Stimulated activated CD4-positive, alpha-beta T cell treated with anti-CD3 and anti-CD28 coated beads, Interleukin-4, amount 100 ng/mL, for 24 hours (primary cell): ENCODE results near the gene TMEM170B.

Experiments used
- DNase-seq: peaks from one replicate; pipeline ENCODE4 v3.0.0-alpha.2; 2020

Gene TMEM170B, protein sequence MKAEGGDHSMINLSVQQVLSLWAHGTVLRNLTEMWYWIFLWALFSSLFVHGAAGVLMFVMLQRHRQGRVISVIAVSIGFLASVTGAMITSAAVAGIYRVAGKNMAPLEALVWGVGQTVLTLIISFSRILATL

DNA sequence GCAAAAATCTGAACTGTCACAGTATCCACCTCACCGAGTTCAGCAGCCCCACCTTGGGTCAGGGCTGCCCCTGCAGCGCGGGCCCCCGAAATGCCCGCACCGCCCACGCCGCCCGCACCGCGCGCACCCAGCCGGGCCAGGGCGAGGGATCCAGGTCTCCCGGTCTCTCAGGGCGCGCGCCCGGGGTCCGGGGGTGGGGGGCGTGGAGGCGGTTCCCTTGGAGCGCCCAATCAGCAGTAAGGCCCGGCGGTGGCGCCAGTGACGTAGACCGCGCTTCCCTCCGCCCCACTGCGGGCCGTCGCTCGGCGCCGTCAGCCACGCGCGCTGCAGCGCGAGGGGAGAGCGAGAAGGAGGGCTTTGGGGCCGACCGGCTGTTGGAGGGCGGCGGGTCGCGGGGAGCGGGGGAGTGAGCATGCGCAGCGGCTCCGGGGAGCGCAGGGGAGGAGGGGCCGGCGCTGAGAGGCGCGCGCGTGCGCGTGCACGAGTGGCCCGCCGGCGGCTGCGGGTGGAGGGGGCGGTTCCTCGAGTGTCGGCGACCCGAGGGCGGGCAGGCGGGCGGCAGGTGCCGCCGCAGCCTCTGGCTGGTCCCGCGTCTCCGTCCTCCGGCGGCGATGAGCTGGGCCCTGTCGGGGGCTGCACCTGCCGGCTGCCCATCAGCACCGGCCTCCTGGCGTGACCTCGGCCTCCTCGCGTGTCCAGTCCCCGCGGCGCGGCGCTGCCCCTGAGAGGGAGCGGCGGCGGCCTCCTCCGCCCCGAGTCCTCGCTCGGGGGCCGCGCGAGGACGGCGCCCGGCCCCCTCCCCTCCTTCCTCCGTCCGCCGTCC, at the start of gene TMEM170B:
Gene TMEM170B, plus strand, starts transcription at position 521 of the 823 bp plus-strand sequence. CDS start 529 bp downstream, outside the sequence.
- peak; percentile 93 for DNase-seq

DNA sequence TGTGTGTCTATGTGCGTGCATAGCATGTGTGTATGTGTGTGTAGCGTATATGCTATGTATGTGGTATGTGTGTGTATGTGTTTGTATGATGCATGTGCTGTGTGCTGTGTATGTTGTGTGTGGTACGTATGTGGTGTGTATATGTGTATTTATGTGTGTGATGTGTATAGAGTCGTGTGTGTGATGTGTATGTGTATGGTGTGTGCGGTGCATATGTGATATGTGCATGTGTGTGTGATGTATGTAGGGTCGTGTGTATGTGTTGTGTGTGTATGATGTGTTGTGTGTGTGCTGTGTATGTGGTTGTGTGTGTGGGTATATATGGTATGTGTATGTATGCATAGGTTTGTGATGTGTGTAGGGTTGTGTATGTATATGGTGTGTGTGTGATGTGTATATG, 46.6 kb upstream of the TMEM170B start:
- no peak for DNase-seq

DNA sequence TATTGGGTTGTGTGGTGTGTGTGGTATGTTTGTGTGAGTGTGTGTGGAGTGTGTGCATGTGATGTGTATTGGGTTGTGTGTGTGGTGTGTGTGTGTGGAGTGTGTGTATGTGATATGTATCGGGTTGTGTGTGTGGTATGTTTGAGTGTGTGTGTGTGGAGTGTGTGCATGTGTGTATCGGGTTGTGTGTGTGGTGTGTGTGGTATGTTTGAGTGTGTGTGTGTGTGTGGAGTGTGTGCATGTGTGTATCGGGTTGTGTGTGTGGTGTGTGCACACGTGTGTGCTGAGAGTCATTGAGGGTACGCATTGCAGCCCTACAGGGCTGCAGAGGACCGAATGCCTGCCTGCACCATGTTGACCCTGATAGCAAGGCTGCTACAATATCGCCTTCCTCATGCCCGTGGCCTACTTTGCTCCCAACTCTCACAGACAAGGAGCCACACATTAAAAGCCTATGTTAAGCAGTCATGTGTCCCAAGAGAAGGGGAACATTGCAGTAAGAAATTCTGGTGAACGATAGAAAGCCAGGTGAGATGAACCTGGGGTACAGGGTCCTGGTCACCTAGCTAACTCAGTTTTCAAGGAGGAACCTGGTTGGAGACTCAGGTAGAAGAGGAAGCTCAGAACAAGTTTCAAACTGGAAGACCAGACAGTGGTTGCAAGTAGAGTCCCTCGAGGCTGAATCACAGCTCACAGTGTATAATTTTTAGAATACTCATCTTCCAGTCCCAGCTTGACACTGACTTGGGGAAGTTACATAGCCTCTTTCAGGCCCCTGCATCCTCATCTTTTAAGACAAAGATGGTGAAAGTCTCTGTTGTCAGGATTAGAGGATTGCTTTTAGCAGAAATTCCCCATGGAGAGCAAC, 45.7 kb upstream of the TMEM170B start:
- DNase-seq = no peak

DNA sequence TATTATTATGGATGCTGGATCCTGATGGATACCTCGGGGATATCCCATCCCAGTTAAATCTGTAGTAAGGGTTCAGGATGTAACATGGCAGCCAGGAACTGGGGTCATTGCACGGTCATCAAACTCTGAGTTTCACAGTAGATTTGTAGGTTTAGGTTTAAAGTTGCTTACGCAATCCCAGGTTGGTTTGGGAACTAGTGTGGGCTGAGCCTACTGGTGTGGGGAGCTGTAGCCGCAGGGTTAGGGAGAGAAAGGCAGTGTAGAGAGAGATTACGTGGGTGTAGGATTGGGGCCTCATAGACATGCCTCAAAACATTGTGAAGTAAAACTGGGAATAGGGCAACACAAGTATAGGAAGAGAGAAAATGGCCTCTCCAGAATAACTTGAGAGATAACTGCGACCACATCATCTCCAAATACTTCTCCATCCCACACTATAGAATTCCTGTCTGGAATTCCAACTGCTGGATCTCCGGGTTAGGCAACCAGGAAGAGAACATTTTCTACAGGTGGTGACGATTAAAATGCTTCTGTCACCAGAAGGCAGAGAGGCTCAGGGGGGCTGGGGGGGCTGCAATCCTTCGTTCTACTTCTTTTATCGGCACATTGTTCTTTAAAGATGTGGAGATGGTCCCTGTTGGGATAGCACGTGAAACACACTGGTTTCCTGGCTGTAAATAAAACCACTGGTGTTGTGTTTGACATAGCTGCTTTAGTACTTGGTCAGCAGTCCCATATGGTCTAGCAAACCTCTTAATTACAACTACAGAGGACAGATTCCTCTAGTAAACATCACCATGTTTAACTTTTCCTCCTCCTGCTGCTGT, 44.9 kb upstream of the TMEM170B start:
- DNase-seq = no peak

DNA sequence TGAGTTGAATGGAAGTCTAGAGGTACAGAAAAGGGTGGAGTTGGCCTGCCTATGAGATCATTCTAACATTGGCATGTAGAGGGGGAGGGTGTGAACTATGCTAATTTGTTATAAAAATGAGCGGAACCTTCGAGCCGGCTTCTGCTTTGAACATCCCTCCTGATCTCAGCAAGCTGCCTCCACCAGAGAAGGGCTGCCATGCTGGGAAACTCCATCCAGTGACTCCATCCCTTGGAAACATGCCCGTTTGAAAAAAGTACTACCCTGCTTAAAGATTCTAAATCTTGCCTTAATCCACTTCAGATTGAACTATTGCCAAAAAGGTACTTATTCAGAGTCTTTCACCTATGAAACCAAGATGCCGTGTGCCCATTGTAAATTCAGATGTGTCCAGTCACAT, 43.6 kb upstream of the TMEM170B start:
- no peak for DNase-seq

DNA sequence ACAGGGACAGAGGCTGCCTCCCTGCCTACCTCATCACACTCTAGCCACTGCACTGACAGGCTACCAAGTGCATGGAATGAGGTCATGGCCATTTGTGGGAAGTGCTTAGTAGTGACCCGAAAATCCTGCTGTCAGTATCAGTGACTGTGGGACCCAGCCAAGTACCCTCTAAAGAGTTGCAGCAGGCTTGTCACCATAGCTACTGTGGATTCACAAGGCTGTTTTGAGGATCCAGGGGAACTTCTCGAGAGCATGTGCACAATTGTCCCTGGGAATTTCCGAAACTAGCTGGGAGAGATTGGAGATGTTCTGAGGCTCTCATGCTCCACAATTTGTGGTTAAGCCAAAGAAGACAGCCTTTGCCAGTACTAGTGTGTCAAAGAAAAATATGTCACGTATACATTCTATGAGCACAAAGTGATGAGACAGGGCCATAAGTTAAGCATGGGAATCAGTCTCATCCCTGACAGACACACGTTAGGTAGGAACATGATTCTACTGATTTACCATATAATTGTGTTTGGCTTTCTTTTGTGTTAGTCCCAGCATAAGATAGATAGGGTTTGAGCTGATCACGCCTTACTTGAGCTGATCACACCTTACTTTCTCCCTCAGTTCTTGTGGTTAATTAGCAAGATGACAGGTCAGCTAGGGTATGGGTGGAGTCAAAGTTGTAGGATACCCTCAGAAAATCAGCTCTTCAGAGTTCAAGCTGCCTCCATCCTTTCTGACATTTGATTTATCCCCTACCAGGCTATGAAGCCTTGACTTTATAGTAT, 42.6 kb upstream of the TMEM170B start:
- no peak for DNase-seq

DNA sequence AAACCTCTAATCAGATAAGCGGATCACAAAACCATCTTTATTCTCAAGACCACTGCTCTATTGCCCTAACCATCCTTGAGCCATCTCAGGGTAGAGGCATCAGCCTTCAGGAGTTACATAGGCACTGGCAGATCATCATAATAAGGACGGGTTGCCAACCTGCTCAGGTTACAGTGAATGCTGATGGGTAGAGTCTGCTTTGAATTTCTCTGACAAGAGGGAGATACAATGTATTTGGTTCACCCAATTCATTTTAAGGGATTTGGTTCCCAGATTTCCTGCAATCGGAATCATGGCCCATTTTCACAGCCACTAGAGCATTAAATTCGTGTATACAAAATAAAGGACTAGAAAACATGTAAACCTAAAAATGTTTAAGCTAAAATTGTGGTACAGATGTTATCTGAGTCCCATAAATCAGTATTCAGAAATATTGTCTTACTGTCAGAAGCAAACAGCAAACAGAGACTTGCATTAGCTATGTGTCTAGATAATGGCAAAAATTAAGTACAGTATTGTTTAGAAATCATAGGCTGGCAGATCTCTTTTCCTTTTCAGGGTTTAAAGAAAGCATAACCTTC, 41.9 kb upstream of the TMEM170B start:
- no peak for DNase-seq

DNA sequence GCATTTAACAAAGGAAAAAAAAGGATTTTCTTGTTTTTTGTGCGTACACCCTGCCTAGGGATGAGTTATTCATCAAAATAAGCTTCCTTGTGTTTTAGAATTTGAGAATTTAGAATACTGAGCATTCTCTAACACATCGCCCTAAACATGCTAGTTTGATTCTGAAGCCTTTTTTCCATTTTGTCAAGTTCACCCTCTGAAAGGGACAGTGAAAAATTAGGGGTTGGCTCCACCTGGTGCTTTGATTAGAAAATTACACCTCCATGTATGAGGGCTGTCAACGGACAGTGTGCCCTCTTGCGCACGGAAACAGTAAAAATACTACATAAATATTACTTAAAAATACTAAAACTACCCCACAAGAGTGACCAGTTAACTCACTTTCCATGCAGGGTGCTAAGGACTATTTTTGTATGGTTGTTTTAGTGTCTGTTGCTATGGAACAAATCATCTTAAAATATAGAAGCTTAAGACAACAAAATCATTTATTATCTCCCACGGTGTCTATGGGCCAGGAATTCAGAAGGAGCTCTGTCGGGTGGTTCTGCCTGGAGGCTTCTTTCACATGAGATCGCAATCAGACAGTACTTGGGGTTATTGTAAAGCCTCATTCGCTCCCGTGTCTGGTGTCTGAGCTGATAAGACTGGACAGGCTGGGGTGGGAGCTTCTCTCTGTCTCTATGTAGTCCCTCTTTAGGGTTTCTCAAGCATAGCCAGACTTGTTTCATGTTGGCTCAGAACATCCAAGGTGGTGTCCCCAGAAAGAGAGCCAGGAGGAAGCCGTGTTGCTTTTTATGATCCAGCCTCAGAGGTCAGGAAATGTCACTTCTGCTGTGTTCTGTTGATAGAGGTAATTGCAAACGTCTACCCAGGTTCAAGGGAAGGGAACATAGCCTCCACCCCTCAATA, 41.1 kb upstream of the TMEM170B start:
- peak; percentile 81 for DNase-seq

DNA sequence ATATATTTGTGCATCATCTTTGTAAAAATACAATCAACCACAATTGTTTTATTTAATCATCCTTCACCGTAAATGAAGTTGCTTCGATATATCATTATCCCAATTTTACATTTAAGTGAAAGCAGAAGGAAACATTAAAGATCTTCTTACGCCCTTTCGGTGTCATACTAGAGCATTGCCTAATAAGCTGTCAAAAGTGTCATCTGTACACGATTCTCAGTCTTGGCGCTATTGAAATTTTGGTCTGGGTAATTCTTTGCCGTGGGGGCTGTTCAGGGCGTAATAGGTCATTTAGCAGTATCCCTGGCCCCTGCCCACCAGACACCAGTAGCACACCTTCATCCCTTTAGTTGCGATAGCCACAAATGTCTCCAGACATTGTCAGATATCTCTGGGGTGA, 40.4 kb upstream of the TMEM170B start:
- no peak for DNase-seq

DNA sequence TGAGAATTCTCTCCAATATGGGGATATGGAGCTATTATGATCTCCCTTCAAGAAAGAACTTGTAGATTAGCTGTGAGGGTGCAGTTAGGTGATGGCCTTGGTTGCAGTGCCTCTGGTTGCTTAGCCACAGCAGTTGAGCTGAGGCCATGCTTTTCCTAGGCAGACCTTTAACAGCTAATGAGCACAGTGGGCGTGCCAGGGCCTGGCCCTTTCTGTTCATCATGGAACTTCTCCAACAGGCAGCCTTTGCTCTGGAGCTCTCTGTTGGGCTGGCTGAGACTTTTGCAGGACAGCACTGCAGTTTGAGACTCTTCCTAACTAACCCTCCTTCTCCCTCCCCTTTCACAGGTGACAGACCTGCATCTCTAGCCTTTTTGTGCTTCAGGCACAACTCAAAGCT, 39.7 kb upstream of the TMEM170B start:
- no peak for DNase-seq

DNA sequence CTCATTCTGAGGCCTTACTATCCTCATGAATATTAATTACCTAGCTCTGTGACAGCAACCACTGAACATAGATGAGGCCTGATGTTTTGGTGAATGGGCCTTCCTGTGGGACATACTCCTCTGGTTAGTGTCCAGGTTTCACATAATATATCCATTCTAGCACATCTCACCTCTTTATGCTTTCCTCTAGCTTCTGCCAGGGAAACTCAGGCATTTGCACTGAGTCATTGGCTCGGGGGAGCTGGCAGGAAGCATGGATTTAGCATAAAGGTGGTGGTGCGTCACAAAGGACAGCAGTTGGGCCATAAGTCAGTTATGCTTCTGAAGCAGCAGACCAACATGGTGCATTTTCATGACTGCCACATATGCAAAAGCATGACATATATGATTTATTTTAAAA, 37.5 kb upstream of the TMEM170B start:
- DNase-seq = no peak

DNA sequence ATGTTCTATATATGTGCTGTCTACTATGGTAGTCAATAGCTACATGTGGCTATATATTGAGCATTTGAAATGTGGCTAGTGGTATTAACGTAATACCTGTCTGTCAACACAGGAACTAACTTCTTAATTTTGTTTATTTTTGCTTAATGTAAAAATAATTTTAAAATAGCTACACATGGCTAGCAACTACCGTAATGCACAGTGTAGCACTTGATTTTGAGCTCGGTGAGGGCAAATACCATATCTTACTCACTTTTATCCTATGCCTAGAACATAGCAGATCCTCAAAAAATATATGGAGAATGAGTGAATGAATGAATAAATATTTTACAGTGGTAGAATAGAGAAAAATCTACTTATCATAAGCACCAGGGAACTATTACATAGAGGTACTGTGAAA, 28.1 kb upstream of the TMEM170B start:
- no peak for DNase-seq

DNA sequence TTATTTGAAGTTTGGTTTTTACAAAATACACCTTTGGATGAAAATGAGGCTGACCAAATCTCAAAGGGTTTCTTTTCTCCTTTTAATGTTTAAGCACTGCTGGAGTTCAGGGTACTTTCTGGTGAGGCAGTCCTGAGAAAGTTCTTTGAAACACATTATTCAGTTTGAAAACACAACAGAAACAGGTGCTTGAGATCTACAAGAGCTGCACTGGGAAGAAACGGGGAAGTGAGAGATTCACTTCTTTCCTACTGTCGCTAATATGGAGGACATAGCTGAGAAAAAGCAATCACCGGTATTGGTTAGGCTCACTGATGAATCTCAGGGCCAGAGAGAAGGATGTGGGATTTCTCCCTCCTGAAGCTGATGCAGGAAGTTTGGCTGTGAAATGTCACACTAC, 22.9 kb upstream of the TMEM170B start:
- no peak for DNase-seq

DNA sequence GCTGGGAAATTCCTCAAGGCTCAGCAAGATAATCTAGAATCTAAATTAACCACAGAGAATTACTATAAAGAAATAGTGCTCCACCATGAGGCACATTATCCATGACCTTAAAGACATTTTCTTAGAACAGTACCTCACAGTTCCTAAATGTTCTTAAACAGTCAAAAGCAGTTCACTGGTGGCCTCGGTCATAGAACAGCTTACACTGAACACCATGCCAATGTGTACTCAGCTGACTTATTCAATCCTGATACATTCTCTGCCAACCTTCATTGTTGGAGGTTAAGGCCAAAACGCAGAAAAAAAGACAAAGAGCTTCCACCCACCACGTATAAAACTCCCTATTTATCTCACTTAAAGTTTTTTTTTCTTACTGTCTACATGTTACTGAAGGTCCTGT, 21.8 kb upstream of the TMEM170B start:
- DNase-seq = no peak

DNA sequence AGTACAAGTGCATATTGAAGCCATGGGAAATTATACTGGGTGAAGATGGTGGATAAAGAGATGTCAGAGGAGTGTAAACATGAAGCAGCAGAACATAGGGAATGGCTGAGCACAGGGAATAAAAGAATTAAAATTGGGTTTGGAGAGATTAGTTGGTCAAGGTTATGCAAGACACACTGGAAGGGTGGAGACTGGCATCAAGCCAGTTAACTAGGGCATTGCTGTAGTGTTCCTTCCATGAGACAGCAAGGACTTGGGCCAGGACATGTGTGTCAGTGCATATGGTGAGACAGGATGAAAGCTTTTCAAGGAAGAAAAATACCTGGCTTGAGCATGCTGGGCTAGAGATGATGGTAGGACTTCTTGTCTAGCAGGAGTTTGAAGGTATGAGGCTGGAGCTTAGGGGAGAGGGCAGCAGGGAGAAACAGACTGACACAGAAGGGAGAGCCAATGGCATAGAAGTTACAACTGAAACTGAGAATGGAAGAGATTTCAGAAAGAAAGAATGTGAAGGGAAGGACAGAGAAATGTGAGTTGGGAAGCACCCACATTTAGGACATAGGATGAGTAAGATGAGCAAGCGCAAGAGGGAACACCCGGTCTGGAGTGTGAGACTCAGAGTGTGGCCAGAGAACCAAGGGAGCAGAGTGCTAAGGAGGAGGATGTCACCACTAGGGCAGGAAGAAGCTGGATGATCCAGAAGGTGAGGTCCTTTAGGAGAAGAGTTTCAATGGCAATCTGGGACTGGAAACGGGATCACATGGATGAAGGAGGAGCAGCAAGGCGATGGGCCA, 14.5 kb upstream of the TMEM170B start:
- no peak for DNase-seq

DNA sequence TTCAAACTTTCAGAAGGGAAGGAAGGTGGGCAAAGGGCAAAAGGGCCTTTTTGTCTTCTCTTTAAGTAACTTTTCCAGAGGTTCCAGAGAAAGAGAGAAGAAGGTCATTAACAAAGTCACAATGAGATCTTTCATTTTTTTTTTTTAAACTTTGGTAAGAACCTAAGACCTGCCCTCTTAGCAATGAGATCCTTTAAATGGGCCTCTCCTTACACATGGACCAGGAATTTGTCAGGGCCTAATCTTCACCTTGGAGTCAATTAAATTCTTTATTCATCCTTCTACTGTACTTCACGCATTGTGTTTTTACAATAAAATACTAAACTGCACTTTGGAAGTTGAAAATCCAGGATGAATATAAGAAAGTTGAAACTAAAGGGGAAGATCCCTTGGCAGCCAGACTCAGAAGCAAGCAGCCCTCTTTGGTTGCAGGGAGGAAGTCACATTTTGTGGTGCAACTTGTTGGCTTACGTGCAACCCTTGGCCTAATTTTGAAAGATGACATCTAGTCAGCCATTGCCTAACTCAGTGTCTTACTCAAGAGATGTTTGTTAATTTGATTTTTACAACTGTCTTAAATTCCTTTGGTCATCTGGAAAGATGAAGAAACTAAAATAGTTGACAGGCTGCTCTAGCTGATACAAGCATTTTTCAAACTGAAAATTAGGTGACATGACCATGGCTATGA, 11.9 kb upstream of the TMEM170B start:
- DNase-seq = no peak

DNA sequence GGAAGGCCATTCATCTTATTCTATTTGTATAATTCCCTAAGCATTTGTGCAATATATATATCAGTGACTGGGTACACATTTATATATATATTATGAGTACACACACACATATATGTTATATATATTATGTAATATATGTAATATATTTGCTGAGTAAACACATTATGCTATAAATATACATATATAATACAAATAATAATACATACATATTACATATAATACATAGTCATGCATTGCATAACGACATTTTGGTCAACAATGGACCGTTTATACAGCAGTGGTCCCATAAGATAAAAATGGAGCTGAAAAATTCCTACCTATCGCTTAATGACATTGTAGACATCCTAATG, 11.4 kb upstream of the TMEM170B start:
- no peak for DNase-seq

DNA sequence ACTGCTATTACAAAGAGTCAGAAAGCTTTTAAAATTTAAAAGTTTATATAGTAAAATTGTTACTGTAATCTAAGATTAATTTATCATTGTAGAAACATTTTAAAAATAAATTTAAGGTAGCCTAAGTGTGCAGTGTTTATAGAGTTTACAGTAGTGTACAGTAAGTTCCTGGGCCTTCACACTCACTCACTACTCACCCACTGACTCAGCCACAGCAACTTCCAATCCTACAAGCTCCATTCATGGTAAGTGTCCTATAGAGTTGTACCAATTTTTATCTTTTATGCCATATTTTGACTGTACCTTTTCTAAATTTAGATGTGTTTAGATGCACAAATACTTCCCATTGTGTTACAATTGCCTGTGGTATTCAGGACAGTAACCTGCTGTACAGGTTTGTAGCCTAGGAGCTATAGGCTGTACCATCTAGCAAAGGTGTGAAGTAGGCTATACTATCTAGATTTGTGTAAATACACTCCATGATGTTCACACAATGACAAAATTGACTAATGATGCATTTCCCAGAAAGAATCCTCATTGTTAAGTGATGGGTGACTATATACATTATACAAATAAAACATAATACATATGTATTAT, 10.2 kb upstream of the TMEM170B start:
- DNase-seq = no peak

DNA sequence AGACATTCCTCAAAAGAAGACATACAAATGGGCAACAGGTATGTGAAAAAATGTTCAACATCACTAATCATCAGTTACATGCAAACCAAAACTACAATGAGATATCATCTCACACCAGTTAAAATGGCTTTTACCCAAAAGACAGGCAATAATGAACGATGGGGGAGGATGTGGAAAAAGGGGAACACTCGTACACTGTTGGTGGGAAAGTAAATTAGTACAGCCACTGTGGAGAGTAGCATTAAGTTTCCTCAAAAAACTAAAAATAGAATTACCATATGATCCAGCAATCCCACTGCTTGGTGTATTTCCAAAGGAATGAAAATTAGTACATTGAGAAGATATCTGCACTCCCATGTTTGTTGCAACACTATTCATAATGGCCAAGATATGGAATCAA, 8.6 kb upstream of the TMEM170B start:
- DNase-seq = no peak
